PC-9 (cell line): ENCODE measurements around the gene SLN.

Experiments
- CTCF ChIP-seq: fragments of 200-600 bp; sonication (generic); conservative IDR thresholded peaks from 2 replicates; pipeline ENCODE4 v1.6.1; 2017; ENCODE audit warnings: mixed run types, antibody characterized with exemption, mild to moderate bottlenecking, moderate library complexity
- EZH2 ChIP-seq: fragments of 200-600 bp; sonication (generic); IDR thresholded peaks from 2 replicates; pipeline ENCODE4 v1.8.0; 2017; ENCODE audit warnings: antibody characterized with exemption, low read depth

GRCh38 chr11:107699371-107700285 lies 12.2 kb downstream of the SLN start:
- no peak for TF ChIP-seq CTCF
- no peak for TF ChIP-seq EZH2
